PC-9 (cell line): ENCODE results near the gene LCE2A.

Experiments used
- CTCF ChIP-seq: fragments of 200-600 bp; sonication (generic); conservative IDR thresholded peaks from 2 replicates; pipeline ENCODE4 v1.6.1; 2017; ENCODE audit warnings: mixed run types, antibody characterized with exemption, mild to moderate bottlenecking, moderate library complexity
- EZH2 ChIP-seq: fragments of 200-600 bp; sonication (generic); IDR thresholded peaks from 2 replicates; pipeline ENCODE4 v1.8.0; 2017; ENCODE audit warnings: antibody characterized with exemption, low read depth

- TF ChIP-seq CTCF = no peak
- no peak for TF ChIP-seq EZH2
Measured at GRCh38 chr1:152667648-152668047, 30.5 kb upstream of the LCE2A start.
